GM21717 (cell line): Measurements from ENCODE around the gene TAF6L.
"Not testable (repeated sequence)": the region's sequence is repeated elsewhere in the genome, so short reads cannot be mapped to it uniquely, and the experiment has no call there.

Experiments used
- ATAC-seq: cut with Tn5 transposase; IDR thresholded peaks from one replicate; pipeline ENCODE4 v1.9.1; 2021; ENCODE audit warnings: mild to moderate bottlenecking, moderate library complexity; ENCODE audit not compliant: unreplicated experiment

TAF6L gene

GRCh38 chr11:62805076-62805892, 34.1 kb downstream of the TAF6L start, which contains the start of gene NXF1:
Gene NXF1 (minus strand): TSS chr11:62805440. CDS start chr11:62805356, 84 bp downstream.
- peak; percentile 71 for ATAC-seq

GRCh38 chr11:62805961-62806441, 34.8 kb downstream of the TAF6L start:
- no peak for ATAC-seq

GRCh38 chr11:62806611-62807121, 35.5 kb downstream of the TAF6L start:
- ATAC-seq: no peak

- no peak for ATAC-seq
Observed at GRCh38 chr11:62810748-62811147, 39.6 kb downstream of the TAF6L start.

- no peak for ATAC-seq
Observed at GRCh38 chr11:62811659-62812058, 40.5 kb downstream of the TAF6L start.

- no peak for ATAC-seq
Observed at GRCh38 chr11:62816557-62816956, 45.4 kb downstream of the TAF6L start.

GRCh38 chr11:62817129-62817528, 45.9 kb downstream of the TAF6L start:
- ATAC-seq: no peak

GRCh38 chr11:62823677-62824076, 52.5 kb downstream of the TAF6L start:
- ATAC-seq: no peak

- ATAC-seq: not testable (repeated sequence)
Observed at GRCh38 chr11:62828130-62828529, 56.9 kb downstream of the TAF6L start.

- no peak for ATAC-seq
Observed at GRCh38 chr11:62830904-62831519, 59.8 kb downstream of the TAF6L start.

GRCh38 chr11:62831520-62832335, 60.5 kb downstream of the TAF6L start, which contains the start of gene STX5:
Gene STX5 (minus strand): TSS chr11:62832051. CDS start chr11:62831243, 808 bp downstream.
- ATAC-seq: peak; percentile 71

- ATAC-seq: no peak
Observed at GRCh38 chr11:62832336-62833234, 61.4 kb downstream of the TAF6L start, which contains the start of gene TEX54. Gene TEX54 (minus strand): TSS chr11:62832841.

- ATAC-seq: no peak
Observed at GRCh38 chr11:62835336-62835735, 64.1 kb downstream of the TAF6L start.
